Panc1 (cell line): ENCODE measurements around the gene ARHGAP32. TPM values are rescaled to one million over a fixed set of nuclear protein-coding genes. Genes with fewer than 3 reads are reported as not detected.

Source experiments
- ATAC-seq: fragments of 200-7000 bp; cut with Tn5 transposase; 2 replicates; pipeline ENCODE4 v1.9.1; 2020; ENCODE audit warnings: mild to moderate bottlenecking, moderate library complexity
- BruUV-seq: library from RNA; stranded (reverse); fragments of 400-500 nt; replicated peaks from 2 replicates; lab custom pipeline; 2021; lab: Mats Ljungman, UMichigan
- CTCF ChIA-PET: fragments of 300-600 bp; sonication (Branson Sonifier 250); formaldehyde crosslinking; loops from one replicate; lab custom pipeline; 2022; ENCODE audit warnings: antibody characterized with exemption; lab: Charles Lee
- POLR2A ChIA-PET: fragments of 300-600 bp; sonication (Branson Sonifier 250); formaldehyde crosslinking; loops from one replicate; lab custom pipeline; 2022; ENCODE audit warnings: antibody characterized with exemption; lab: Charles Lee
- DNase-seq: peaks from one replicate; pipeline ENCODE4 v3.0.0-alpha.2; 2010; ENCODE audit warnings: low read depth, low spot score
- H3K27ac ChIP-seq: 2 replicates; pipeline ENCODE4 v1.5.1; 2011; ENCODE audit warnings: mild to moderate bottlenecking, low read length, inconsistent platforms
- H3K27me3 ChIP-seq: fragments of 200-500 bp; sonication (Bioruptor generic); 2 replicates; pipeline ENCODE4 v1.6.0; 2014; ENCODE audit warnings: low read length, inconsistent platforms; ENCODE audit not compliant: control insufficient read depth, insufficient read depth
- H3K36me3 ChIP-seq: fragments of 200-500 bp; sonication (Bioruptor generic); 2 replicates; pipeline ENCODE4 v1.5.1; 2014; ENCODE audit warnings: inconsistent platforms, mild to moderate bottlenecking, low read length, moderate library complexity; ENCODE audit not compliant: control insufficient read depth, insufficient read depth
- H3K4me1 ChIP-seq: 2 replicates; pipeline ENCODE4 v1.5.1; 2011; ENCODE audit warnings: inconsistent platforms, mild to moderate bottlenecking, low read length, moderate library complexity; ENCODE audit not compliant: control insufficient read depth, insufficient read depth
- H3K4me3 ChIP-seq, 2 experiments: 2 replicates each; pipeline ENCODE4 v1.5.1; 2011 to 2012; ENCODE audit warnings: low read depth in 2 of 2, low read length in 2 of 2, mild to moderate bottlenecking in 2 of 2, inconsistent platforms in 1 of 2, moderate library complexity in 1 of 2
- H3K9me3 ChIP-seq: fragments of 200-500 bp; sonication (Bioruptor generic); 2 replicates; pipeline ENCODE4 v1.5.1; 2014; ENCODE audit warnings: low read depth, mild to moderate bottlenecking, inconsistent platforms, low read length, moderate library complexity; ENCODE audit not compliant: control insufficient read depth, insufficient read depth
- POLR2AphosphoS5 ChIP-seq: IDR thresholded peaks from 2 replicates; pipeline ENCODE4 v1.6.1; 2012; ENCODE audit warnings: mild to moderate bottlenecking, low read depth, low read length, moderate library complexity
- REST ChIP-seq, 2 experiments: IDR thresholded peaks; 2 replicates each; pipeline ENCODE4 v1.6.1; 2011 to 2012; ENCODE audit warnings: low read depth in 2 of 2, control low read depth in 1 of 2, low read length in 1 of 2, mild to moderate bottlenecking in 1 of 2, moderate library complexity in 1 of 2; ENCODE audit not compliant: insufficient read depth in 1 of 2
- SIN3A ChIP-seq: IDR thresholded peaks from 2 replicates; pipeline ENCODE4 v1.6.1; 2012; ENCODE audit warnings: low read depth, mild to moderate bottlenecking, low read length, moderate library complexity, borderline replicate concordance; ENCODE audit not compliant: insufficient read depth
- TCF7L2 ChIP-seq: IDR thresholded peaks from 2 replicates; pipeline ENCODE4 v1.6.1; 2011; ENCODE audit warnings: mild to moderate bottlenecking, low read depth, low read length, inconsistent platforms
- in situ Hi-C: cut with HindIII; loops from 2 replicates; pipeline ENCODE4 v1.10.0; 2016; ENCODE audit warnings: low sequenced_read_pairs, low pct_unique_long_range_greater_than_20kb
- intact Hi-C: fragments of 100-400 bp; cut with micrococcal nuclease; formaldehyde crosslinking; loops from one replicate; pipeline ENCODE4 v1.10.0; 2022; ENCODE audit not compliant: unreplicated experiment
- total RNA-seq: library from RNA; stranded (reverse); gene quantifications from one replicate; pipeline ENCODE4 v1.2.1, GENCODE V29; 2021; ENCODE audit not compliant: unreplicated experiment
- TF ChIP-seq, protein P1 (sequence below): fragments of 450-650 bp; IDR thresholded peaks from 2 replicates; pipeline ENCODE4 v1.5.1; 2017; ENCODE audit warnings: mild to moderate bottlenecking

The ARHGAP32 gene
- total RNA-seq, 1 experiment from 2014 or later: 44.6 TPM

DNA sequence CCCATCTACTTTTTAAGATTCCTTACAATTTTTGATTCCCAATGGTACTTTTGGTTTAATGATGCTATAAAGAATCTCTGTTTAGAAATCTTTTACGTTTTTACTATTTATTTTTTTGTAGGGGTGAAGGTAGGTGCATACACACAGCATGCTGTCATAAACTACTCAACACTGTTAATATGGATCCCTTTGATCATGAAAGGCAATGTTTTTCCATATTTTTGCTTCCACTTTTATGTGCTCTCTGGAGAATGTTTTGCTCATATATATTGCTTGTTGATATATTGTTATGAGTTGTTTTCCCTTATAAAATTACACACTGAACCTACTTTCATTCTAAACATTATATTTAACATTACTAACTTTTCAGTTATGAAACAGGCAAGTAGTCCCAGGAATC, 125.9 kb downstream of the ARHGAP32 start:
- DNase-seq: no peak
- CTCF ChIA-PET: no interaction called here
- H3K36me3 ChIP-seq: peaks cover 2% of the 10 kb centered on the region; the same call in 1 of the 2 replicates
- intact Hi-C loops: no loop called here
- TF ChIP-seq TCF7L2 (peak; percentile 95), POLR2AphosphoS5 (no peak)
- no peaks in the 10 kb centered on the region for H3K27me3 ChIP-seq
- H3K9me3 ChIP-seq: no peaks in the 10 kb centered on the region
- in situ Hi-C loops: no loop called here
- H3K4me1 ChIP-seq: peaks cover 10% of the 10 kb centered on the region
- no peak overlapping the region for H3K27ac ChIP-seq
- H3K4me3 ChIP-seq: no peak overlapping the region
- POLR2A ChIA-PET: no interaction called here
- BruUV-seq: no TSS peak
- ATAC-seq: no peak

GRCh38 chr11:129063118-129063517, 129.0 kb downstream of the ARHGAP32 start:
- peaks cover 14% of the 10 kb centered on the region for H3K4me1 ChIP-seq
- ChIA-PET POLR2A (interaction anchor here (0.6 kb wide), 1 partner anchor 59 kb away, joined by 3 read pairs; no protein-coding TSS in a partner anchor), CTCF (no interaction called here)
- ATAC-seq: no peak
- intact Hi-C loops: no loop called here
- H3K4me3 ChIP-seq: no peak overlapping the region
- H3K36me3 ChIP-seq: peaks cover 2% of the 10 kb centered on the region; the same call in 1 of the 2 replicates
- no TSS peak for BruUV-seq
- no peak for DNase-seq
- H3K27me3 ChIP-seq: no peaks in the 10 kb centered on the region
- in situ Hi-C loops: no loop called here
- H3K9me3 ChIP-seq: no peaks in the 10 kb centered on the region
- TF ChIP-seq TCF7L2 (no peak), REST (IDR thresholded peaks at IDR 0.05; ENCODE audit: insufficient read depth in 1 of 2, low read depth in 2 of 2, low read length in 1 of 2) (no peak)
- TF ChIP-seq, protein P1, sequence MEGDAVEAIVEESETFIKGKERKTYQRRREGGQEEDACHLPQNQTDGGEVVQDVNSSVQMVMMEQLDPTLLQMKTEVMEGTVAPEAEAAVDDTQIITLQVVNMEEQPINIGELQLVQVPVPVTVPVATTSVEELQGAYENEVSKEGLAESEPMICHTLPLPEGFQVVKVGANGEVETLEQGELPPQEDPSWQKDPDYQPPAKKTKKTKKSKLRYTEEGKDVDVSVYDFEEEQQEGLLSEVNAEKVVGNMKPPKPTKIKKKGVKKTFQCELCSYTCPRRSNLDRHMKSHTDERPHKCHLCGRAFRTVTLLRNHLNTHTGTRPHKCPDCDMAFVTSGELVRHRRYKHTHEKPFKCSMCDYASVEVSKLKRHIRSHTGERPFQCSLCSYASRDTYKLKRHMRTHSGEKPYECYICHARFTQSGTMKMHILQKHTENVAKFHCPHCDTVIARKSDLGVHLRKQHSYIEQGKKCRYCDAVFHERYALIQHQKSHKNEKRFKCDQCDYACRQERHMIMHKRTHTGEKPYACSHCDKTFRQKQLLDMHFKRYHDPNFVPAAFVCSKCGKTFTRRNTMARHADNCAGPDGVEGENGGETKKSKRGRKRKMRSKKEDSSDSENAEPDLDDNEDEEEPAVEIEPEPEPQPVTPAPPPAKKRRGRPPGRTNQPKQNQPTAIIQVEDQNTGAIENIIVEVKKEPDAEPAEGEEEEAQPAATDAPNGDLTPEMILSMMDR: no peak
- H3K27ac ChIP-seq: no peak overlapping the region; the same call in 1 of the 2 replicates

- Histone ChIP-seq H3K36me3 (peaks cover 2% of the 10 kb centered on the region; the same call in 1 of the 2 replicates), H3K27me3 (no peaks in the 10 kb centered on the region), H3K9me3 (no peaks in the 10 kb centered on the region), H3K4me3 (no peak overlapping the region), H3K27ac (peak overlapping the region; percentile 67), H3K4me1 (peaks cover 14% of the 10 kb centered on the region)
- CTCF ChIA-PET: no interaction called here
- intact Hi-C loops (no loop called here), in situ Hi-C loops (no loop called here)
- DNase-seq (peak; percentile 78), ATAC-seq (peak; percentile 98)
- POLR2A ChIA-PET: no interaction called here
- no TSS peak for BruUV-seq
- TF ChIP-seq, protein P1: no peak
- TF ChIP-seq REST (IDR thresholded peaks at IDR 0.05; ENCODE audit: insufficient read depth in 1 of 2, low read depth in 2 of 2, low read length in 1 of 2) (no peak), SIN3A (no peak), TCF7L2 (no peak)
Observed at GRCh38 chr11:129061492-129062230, 130.5 kb downstream of the ARHGAP32 start.
